Left lobe of liver (tissue), 2 donors: ENCODE measurements around the gene ZNF423. TPM values are rescaled to one million over a fixed set of nuclear protein-coding genes. Genes with fewer than 3 reads are reported as not detected.

Experiments
- ATAC-seq: fragments of 200-7000 bp; cut with Tn5 transposase; one replicate; pipeline ENCODE4 v1.9.1; 2020; ENCODE audit warnings: mild to moderate bottlenecking, moderate library complexity
- DNase-seq: peaks from one replicate; pipeline ENCODE4 v3.0.0-alpha.2; 2020; ENCODE audit warnings: low spot score
- total RNA-seq: library from RNA; stranded (reverse); gene quantifications from one replicate; pipeline ENCODE4 v1.2.1, GENCODE V29; 2021
- donor health status: DM: no; HTN: no; CAD: no; lungs with moderate emphysema.
- donor health status: DM: no; HTN: yes; CAD: no.

Gene ZNF423
- total RNA-seq, 1 donor from 2014 or later = 2.0 TPM

DNA sequence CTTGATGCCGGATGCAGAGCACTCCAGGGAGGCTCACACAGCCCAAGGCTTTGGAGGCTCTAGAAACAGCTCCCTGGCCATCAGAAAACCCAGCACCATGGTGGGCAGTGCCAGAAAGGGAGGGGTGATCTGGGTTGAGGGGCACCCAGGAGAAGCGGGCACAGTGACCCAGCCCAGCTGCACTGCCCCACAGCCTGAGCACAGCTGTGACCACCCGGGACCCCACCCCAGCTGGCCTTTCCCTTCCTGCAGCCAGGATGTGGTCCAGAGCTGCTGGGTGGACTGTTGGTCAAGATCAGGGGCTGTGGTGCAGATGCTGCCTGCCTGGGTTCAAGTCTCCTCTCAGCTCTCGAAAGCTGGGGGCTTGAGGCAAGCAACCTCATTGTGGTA is 223.1 kb downstream of the ZNF423 start:
- peak; percentile 32 for DNase-seq

DNA sequence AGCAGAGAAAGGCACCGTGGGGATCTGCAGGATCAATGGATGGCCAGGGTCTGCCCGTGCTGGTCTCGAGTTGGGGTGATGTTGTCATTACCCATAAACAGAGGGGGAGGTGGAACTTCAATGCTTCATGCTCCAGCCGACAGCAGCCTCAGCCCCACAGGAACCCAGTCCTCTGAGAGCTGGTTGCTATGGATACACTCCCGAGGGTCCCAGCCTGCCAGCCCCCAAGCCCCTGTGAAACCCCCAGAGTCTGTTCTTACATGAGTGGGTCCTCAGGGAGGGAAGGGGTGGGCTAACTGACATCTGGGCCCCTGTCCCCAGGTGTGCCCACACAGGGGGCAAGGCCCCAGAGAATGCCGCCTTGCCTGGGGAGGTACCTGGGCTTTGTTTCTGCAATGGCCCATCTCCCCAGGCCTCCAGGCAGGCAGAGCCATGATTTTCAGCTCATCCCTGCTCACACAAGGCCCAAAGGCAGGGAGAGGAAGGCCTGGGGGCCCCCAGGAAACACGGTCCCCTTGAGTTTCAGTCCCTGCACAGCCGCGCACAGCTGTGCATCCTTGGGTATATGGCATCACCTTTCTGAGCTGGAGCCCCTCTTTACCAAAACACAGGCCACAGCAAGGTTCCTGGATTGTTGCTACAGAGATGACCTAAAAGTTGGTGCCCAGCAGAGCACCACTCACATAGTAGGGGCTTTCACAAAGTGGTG is 223.7 kb downstream of the ZNF423 start:
- no peak for ATAC-seq
- DNase-seq = peak; percentile 24

More for the DNA sequence above, 223.1 kb downstream of the ZNF423 start:
- ATAC-seq = no peak

DNA sequence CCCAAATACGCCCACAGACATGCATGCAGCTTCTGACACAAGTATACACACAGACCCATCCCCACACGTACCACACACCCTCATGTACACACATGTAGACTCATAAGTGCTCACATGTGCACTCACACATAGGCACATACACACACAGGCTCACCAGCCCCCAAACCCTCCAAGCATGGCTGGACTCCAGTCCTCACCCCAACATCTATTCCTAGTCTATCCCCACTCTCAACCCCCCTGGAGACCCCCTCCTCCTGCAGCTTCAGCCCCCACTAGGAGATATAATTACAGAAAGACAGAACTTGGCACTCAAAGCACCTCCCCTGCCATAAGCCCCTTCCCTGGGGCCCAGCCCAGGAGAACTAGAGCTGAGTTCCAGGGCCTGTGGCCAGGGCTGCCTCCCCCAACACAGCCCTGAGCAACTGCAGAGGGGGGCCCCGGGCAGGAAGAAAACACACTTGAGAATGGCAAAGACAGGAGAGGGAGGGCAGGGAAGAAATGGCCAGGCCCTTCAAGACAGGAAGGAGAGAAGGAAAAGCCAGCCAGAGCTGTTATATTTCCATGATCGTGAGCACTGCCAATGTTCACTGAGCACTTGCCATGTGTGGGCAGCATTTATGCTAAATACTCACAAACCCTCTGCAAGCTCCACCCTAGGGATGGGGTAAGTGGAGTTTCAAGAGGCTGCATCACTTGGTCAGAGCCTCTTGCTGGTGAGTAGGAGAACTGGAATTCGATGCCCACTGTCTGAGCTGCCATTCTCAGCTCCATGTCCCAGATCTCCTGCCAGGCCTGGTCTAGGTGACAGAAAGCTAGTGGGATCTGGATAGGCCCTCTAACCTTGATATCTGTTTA is 224.5 kb downstream of the ZNF423 start:
- DNase-seq (peak; percentile 19), ATAC-seq (no peak)

DNA sequence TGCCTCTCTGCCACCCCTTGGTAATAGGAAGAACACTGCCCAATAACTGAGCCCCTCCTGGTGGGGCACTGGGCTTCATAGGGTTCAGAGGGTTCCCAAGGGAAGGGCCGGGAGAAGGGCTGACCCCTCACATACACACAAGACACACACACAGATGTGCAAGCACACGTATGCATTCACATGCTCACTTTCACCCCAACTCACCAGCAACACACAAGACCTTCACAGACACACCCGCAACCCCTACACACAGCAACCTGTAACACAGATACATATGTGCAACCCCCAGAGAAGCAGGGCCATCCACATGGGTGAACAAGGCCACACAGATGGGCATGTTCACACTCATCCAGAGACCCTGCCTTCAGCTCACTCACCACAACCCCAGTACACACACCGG is 225.1 kb downstream of the ZNF423 start:
- DNase-seq = peak; percentile 28
- no peak for ATAC-seq

- DNase-seq (peak; percentile 5), ATAC-seq (no peak)
Observed at GRCh38 chr16:49629851-49630250, 226.1 kb downstream of the ZNF423 start.

- ATAC-seq (no peak), DNase-seq (no peak)
Observed at GRCh38 chr16:49628148-49628547, 227.8 kb downstream of the ZNF423 start.

DNA sequence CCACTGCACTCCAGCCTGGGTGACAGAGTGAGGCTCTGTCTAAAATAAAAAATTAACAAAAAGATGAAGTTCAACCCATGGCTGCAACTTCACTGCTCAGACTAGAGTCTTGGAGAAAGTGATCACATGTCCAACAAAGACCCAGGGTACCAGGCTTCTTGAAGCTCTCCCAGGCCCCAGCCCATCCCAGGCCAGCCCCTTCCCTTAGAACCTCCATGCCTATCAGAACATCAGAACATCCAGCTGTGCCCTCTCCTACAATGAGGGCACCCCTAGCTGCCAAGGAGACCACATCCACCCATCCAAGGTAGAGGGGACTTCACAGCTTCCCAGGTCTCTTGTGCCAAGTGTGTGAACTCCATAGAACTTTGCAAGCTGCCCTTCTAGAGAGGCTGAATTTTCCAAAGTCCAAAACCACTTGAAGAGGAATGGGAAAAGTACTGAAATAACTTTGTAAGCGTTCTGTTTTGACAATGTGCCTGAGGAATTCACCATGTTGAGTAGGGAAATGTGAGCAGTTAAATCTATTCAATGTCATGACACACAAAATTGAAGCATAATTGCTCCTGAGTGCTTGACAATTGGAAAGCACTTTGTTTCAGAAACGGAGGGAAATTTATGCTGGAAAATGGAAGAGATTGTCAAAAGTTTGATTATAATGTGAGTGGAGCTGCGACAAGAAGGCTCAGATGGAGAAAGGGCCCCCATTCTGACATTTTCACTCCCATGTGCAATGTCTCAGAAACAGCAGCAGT is 230.4 kb downstream of the ZNF423 start:
- DNase-seq (peak; percentile 28), ATAC-seq (no peak)

- DNase-seq (peak; percentile 19), ATAC-seq (no peak)
Observed at GRCh38 chr16:49623501-49624266, 232.2 kb downstream of the ZNF423 start.

DNA sequence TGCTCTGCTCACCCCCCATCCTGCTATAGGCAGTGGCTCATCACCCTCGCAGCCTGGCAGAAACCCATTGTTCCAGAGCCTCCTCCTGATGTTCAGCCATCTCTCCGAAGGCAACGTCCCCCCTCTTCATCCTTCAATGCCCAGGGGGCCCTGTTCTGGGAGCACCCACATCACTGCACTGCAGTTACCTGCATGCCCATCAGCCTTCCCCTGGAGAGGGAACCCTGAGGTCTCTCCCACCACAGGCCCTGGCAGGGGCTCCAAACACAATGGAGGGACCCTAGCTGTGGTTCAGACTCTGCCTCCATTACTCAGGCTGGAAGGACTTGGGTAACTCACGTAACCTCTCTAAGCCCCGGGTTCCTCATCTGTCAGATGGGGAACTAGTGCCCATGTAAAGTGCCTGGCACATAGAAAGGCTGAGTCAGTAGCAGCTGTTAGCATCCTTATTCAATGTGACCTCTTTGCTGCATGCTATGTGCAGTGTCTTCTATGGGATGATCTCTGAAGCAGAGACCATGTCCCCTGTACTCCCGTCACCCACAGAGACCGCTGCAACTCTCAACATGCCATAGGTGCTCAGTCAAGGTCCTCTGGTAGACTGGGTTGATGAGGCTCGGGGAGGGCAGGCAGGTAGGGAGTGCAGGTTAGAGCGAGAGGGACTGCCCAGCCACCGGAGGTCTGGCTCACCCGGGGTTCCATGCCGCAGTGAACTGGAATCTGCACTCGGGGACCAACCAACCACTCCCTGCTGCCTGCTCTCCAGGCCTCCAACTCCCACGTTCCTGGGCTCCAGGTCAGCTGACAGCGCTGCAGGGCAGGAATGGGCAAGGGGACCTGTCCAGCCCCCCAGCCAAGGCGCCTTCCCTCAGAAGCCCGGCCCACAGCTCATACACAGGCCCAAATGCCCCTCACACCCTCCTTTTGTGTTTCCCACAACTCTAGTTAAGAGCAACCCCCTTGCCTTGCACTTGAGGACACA is 233.2 kb downstream of the ZNF423 start:
- peak; percentile 10 for DNase-seq
- no peak for ATAC-seq

DNA sequence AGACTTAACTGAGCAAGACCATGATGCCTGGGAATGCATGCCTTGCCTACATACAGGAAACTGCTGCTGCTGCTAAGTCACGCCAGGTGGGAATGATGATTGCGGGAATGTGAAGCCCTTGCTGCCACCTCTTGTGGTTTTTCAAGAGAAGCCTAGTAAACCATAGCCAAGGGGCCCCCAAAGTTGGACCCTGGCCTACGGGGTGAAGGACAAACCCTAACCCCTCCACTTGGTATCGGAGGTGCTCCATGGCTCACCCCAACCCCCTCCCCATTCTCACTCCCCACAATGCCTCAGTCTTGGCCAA is 233.9 kb downstream of the ZNF423 start:
- ATAC-seq (no peak), DNase-seq (no peak)

- ATAC-seq = no peak
- DNase-seq = no peak
Observed at GRCh38 chr16:49621241-49622083, 234.4 kb downstream of the ZNF423 start.

DNA sequence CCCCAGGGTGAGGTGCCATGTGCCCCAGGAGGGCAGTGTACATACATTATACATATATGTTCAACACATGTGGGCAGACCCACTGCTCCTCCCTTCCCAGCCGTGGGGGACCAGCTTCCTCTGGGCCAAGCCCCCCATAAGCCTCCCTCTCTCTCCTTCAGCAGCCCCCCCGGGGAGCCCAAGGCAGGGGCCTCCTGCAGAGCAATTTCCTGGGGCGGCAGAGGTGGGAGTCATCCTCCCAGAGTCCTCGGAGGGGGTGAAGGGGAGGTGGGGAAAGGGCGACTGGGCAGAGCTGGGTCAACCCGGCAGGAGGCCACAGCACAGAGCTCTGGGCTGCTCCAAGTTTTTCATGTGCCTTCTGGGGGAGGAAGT is 235.1 kb downstream of the ZNF423 start:
- ATAC-seq (no peak), DNase-seq (no peak)

DNA sequence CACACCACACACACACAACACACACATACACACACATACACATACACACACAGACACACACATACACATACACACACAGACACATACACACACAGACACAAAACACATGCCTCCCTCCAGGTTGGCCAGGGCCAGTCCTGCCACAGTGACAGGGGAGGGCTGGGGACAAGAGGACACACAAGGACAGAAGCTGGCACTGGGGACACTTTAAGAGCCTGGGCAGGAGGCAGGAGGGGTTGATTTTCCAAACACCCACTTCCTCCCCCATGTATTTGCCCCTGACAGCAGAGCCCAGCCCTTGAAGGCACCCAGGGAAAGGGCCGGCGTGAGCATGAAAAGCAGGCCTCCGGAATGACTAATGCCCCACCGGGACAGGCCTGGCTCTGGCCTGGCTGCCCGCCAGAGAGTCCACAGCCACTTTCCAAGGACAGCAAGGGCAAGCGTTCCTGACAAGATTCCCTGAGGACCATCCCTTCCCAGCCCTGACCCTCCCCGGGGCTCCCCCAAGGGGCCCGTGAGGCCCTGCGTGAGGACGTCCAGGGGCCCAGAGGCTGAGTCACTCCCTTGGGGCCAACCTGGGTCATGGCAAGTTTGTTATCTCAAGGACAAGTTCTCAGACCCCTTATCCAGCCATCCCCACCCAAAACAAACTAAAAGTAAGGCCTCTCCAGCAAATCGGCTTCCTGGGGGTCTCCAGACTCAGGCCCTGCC is 235.6 kb downstream of the ZNF423 start:
- DNase-seq (peak; percentile 45), ATAC-seq (peak; percentile 37)

GRCh38 chr16:49619811-49620157 is 236.1 kb downstream of the ZNF423 start:
- ATAC-seq = no peak

GRCh38 chr16:49618955-49619354 is 237.0 kb downstream of the ZNF423 start:
- DNase-seq (no peak), ATAC-seq (no peak)

More at GRCh38 chr16:49619811-49620157, 236.1 kb downstream of the ZNF423 start:
- peak; percentile 6 for DNase-seq

GRCh38 chr16:49617710-49618330 is 238.1 kb downstream of the ZNF423 start:
- peak; percentile 22 for DNase-seq
- no peak for ATAC-seq

DNA sequence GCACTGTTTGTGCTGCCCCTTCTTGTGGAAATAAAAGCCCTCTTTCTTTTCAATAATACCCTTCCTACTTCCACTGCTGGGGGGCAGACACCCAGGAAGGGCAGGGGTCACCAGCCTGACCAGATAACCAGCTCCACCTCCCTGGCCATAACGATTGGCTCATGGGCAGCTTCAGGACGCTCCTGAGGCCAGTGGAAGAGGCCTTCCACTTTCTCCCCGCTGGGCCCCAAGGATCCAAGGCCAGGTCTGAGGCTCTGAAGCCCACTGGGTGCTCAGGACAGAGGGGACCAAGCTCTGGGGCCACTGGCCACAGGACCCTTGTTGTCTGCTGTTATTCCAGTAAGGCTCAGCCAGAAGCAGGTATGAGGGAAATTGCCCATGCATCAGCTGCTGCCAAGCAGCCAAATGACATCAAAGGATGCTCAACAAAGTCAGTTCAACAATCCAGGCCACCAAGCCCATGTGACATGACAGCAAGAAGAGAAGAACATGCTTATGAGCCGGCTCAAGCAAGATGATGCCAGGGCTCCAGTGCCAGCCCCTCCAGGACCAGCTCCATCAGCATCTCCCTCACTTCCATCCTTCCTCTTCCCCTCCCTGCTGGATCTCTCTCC is 238.8 kb downstream of the ZNF423 start:
- DNase-seq = peak; percentile 24
- no peak for ATAC-seq
